HG02973 (cell line): ENCODE measurements around the gene UBXN1.
"Not testable (repeated sequence)": the region's sequence is repeated elsewhere in the genome, so short reads cannot be mapped to it uniquely, and the experiment has no call there.

Experiments
- ATAC-seq: cut with Tn5 transposase; IDR thresholded peaks from one replicate; pipeline ENCODE4 v1.9.1; 2021; ENCODE audit warnings: moderate library complexity; ENCODE audit not compliant: unreplicated experiment

UBXN1 gene

DNA sequence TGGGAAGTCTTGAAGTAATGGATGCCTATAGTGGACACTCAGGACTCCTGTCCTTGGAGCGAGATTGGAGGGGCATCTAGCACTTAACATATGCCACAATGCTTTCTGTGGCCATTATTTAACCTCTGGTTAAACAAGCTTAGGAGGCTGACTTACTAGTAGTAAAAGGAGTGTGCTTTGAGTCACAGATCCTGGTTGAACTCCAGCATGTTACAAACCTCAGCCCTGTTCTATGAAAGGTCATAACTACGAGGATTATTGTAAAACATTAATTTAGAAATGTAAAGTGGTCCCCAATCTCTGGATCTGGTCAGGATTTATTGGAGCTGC, 5.7 kb downstream of the UBXN1 start:
- ATAC-seq = no peak

DNA sequence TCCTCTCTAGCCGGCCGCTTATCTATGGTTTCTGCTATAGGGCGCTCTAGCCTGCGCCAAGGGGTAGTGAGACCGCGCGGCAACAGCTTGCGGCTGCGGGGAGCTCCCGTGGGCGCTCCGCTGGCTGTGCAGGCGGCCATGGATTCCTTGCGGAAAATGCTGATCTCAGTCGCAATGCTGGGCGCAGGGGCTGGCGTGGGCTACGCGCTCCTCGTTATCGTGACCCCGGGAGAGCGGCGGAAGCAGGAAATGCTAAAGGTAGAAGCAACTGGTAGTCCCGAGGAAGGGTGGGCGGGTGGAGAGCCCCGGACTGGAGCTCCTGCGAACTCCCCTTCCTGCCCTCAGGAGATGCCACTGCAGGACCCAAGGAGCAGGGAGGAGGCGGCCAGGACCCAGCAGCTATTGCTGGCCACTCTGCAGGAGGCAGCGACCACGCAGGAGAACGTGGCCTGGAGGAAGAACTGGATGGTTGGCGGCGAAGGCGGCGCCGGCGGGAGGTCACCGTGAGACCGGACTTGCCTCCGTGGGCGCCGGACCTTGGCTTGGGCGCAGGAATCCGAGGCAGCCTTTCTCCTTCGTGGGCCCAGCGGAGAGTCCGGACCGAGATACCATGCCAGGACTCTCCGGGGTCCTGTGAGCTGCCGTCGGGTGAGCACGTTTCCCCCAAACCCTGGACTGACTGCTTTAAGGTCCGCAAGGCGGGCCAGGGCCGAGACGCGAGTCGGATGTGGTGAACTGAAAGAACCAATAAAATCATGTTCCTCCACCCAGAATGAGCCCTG, 7.1 kb downstream of the UBXN1 start, which contains the start of the genes LBHD1 and UQCC3:
TSS of gene LBHD1 (minus strand) at position 660 of the 782 bp plus-strand sequence. CDS start 2,236 bp downstream, outside the sequence.
TSS of gene UQCC3 (plus strand) at position 66 of the 782 bp plus-strand sequence. CDS start at position 139, 73 bp downstream.
- ATAC-seq = peak; percentile 40

- no peak for ATAC-seq
These were observed 7.7 kb downstream of the UBXN1 start for GRCh38 chr11:62671236-62671607.

DNA sequence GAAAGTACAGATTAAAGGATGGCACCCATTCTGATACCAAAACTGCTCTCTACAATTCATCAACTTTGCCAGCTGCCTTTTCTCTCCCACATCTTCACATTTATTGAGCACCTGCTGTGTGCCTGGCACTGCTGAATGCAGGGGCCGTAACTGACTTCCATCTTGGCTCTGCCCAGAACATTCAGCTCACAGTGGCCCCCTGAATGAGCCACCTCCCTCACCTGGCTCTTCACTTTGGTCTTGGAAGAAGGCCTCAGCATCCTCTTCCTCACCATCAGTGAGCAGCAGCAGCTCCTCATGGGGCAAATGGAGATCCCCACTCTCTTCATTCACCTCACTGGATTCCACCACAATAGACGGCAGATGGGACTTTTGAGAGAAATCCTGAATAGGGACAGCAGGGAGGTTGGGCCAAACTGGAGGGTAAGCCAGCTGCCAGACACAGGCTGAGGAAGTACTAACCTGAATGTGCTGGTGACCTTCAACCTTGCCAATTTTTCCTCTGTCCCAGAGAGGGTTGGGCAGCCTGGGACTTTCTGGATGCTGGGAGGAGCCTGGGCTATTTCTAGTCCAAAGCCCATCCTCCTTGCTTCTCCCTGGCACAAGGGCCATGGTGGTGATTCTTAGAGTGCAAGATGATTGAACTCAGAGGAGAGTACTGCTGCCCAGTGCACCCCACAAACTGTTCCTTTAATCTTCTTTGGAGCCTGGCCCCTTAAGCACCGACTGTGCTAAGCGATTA, 9.3 kb downstream of the UBXN1 start:
- ATAC-seq = no peak

GRCh38 chr11:62667460-62667859, 11.4 kb downstream of the UBXN1 start:
- no peak for ATAC-seq

- no peak for ATAC-seq
These were observed 12.5 kb downstream of the UBXN1 start for GRCh38 chr11:62666259-62666926.

- ATAC-seq = peak; percentile 11
These were observed 13.1 kb downstream of the UBXN1 start for GRCh38 chr11:62665599-62666258.

GRCh38 chr11:62665075-62665598, 13.7 kb downstream of the UBXN1 start, which contains the start of the genes C11orf98 and CSKMT:
Gene C11orf98 (minus strand): TSS chr11:62665210. CDS start chr11:62665169, 41 bp downstream.
Gene CSKMT (plus strand): TSS chr11:62665312. CDS start chr11:62665880, 568 bp downstream.
- peak; percentile 79 for ATAC-seq

DNA sequence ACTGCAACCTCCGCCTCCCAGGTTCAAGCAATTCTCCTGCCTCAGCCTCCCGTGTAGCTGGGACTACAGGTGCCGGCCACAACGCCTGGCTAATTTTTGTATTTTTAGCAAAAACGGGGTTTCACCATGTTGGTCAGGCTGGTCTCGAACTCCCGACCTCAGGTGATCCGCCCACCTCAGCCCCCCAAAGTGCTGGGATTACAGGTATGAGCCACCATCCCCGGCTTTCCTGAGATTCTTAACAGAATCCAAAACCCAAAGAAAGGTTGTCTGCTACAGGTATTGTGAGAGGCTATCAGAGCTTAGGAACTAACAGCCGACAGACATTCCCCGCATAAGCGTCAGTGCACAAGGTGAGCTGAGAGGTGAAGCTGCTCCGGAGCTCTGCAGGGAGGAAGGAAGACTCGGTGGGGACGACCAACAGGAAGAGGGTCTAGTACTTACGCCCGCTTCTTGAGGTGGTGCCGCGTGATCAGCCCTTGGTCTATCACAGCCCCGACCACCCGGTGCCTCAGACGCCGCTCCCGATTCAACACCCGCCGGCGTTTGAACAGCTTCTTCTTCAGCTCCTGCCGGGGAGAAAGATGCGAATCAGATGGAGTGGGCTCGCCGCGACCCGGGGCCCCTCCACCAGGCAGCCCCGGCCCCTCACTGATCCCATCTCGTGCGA, 14.3 kb downstream of the UBXN1 start:
- peak; percentile 29 for ATAC-seq

GRCh38 chr11:62656796-62657429, 22.0 kb downstream of the UBXN1 start:
- ATAC-seq = no peak

GRCh38 chr11:62654297-62654696, 24.6 kb downstream of the UBXN1 start:
- ATAC-seq = no peak

GRCh38 chr11:62652161-62653006, 26.5 kb downstream of the UBXN1 start:
- peak; percentile 25 for ATAC-seq

GRCh38 chr11:62650283-62650682, 28.6 kb downstream of the UBXN1 start:
- not testable (repeated sequence) for ATAC-seq

DNA sequence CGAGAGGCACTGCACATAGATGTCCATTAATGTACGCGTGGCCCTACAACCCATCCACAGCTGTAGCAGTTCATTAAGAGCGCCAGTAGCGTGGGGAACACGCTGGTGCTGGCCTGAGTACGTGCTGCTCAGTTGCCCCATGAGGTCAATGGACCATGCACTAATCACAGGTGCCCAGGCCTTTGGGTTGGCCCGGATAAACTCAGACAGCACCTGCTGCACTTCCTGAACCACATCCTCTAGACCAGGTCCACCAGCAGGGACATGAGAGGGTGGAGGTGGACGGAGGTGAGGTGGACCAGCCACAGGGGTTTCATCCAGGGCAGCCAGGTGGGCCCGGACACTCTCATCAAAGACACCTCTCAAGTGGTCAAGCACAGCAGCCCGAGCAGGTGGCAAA, 29.4 kb downstream of the UBXN1 start:
- no peak for ATAC-seq

- ATAC-seq = no peak
These were observed 29.9 kb downstream of the UBXN1 start for GRCh38 chr11:62648967-62649364.

DNA sequence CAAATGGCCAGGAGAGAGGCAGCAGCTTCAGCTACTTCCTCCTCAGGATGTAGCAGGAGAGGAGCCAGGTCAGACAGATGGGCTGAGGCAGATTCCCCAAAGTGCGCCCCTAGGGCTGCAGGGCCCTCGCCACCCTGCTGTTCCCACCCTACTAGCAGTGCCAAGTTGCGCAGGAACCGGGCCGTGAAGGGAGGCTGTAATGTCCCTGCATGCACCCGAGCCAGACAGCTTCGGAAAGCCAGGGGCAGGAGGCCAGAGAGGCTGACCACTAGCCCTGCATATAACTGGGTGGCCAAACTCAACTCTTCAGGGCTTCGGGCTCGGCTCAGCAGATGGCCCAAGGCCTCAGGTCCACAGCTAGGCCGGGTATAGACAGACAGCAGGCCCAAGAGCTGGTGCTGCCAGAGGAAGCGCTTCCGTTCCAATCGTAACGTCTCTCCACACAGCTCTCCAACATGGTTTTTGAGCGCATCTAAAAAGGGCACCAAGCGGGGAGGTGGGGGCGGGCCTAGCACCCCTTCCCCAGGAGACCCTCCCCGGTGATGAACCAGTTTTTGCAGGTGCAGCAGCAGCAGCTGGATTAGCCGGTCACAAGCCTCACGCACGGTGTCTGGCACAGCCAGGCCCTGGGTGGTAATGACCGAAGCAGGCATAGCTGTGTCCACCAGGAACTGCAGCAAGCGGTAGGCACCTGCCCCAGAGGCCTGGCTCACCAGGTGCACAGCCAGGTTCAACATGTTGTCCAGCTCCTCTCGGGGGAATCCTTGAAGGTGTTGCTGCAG, 30.5 kb downstream of the UBXN1 start:
- no peak for ATAC-seq

DNA sequence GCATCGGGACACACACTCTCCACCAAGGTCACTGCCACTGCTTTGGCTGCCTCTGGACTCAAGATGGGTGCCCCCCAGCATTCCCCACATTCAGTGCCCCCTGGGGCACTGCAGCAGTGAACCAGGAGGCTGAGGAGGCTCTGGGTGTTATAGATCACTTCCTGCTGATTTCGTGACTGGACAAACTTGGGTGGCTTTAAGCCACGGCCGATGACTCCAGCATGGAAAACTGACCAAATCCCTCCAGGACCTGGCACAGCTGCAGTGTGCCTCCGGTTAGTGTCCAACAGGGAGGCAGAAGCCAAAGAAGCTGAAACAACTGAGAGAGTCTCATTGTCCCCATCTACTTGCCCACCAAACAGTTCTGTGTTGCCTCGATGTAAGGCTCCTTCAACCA, 31.3 kb downstream of the UBXN1 start:
- ATAC-seq = no peak
